H9 (cell line): Measurements from ENCODE around the gene PFKP. TPM values are rescaled to one million over a fixed set of nuclear protein-coding genes. Genes with fewer than 3 reads are reported as not detected.

ENCODE experiments used
- DNase-seq: peaks from one replicate; pipeline ENCODE4 v3.0.0-alpha.2; 2017
- H2AFZ ChIP-seq: one replicate; pipeline ENCODE4 v1.6.1; 2013; ENCODE audit warnings: mild to moderate bottlenecking, low read length, control low read depth, moderate library complexity
- H2AK5ac ChIP-seq: 2 replicates; pipeline ENCODE4 v1.6.1; 2013; ENCODE audit warnings: low read length, control low read depth, mixed read lengths; ENCODE audit not compliant: insufficient read length
- H2BK120ac ChIP-seq: one replicate; pipeline ENCODE4 v1.6.1; 2013; ENCODE audit warnings: low read depth, mild to moderate bottlenecking, low read length, control low read depth, inconsistent platforms; ENCODE audit not compliant: poor library complexity, severe bottlenecking
- H2BK12ac ChIP-seq: 2 replicates; pipeline ENCODE4 v1.6.1; 2013; ENCODE audit warnings: low read length, control low read depth, mixed read lengths, low read depth; ENCODE audit not compliant: insufficient read length
- H2BK15ac ChIP-seq: 2 replicates; pipeline ENCODE4 v1.6.1; 2013; ENCODE audit warnings: low read depth, low read length, control low read depth
- H2BK20ac ChIP-seq: one replicate; pipeline ENCODE4 v1.6.1; 2013; ENCODE audit warnings: low read depth, mild to moderate bottlenecking, low read length, control low read depth, inconsistent platforms; ENCODE audit not compliant: poor library complexity, severe bottlenecking
- H2BK5ac ChIP-seq: 2 replicates; pipeline ENCODE4 v1.6.1; 2013; ENCODE audit warnings: low read length, control low read depth, mixed read lengths; ENCODE audit not compliant: insufficient read length
- H3K14ac ChIP-seq: 2 replicates; pipeline ENCODE4 v1.6.1; 2013; ENCODE audit warnings: low read length, control low read depth; ENCODE audit not compliant: insufficient read depth
- H3K18ac ChIP-seq: 2 replicates; pipeline ENCODE4 v1.6.1; 2013; ENCODE audit warnings: low read depth, mild to moderate bottlenecking, mixed read lengths, low read length, control low read depth; ENCODE audit not compliant: insufficient read length
- H3K23ac ChIP-seq: 2 replicates; pipeline ENCODE4 v1.6.1; 2013; ENCODE audit warnings: low read length, control low read depth, mixed read lengths, low read depth; ENCODE audit not compliant: insufficient read length
- H3K23me2 ChIP-seq: 2 replicates; pipeline ENCODE4 v1.6.1; 2013; ENCODE audit warnings: low read depth, mild to moderate bottlenecking, mixed read lengths, low read length, control low read depth; ENCODE audit not compliant: insufficient read length, poor library complexity, severe bottlenecking
- H3K27ac ChIP-seq: 2 replicates; pipeline ENCODE4 v1.5.1; 2013; ENCODE audit warnings: low read length, control low read depth, mixed read lengths, low read depth; ENCODE audit not compliant: insufficient read length
- H3K27me3 ChIP-seq: 2 replicates; pipeline ENCODE4 v1.6.1; 2013; ENCODE audit warnings: low read length, control low read depth, inconsistent platforms; ENCODE audit not compliant: insufficient read depth
- H3K4ac ChIP-seq: 2 replicates; pipeline ENCODE4 v1.6.1; 2013; ENCODE audit warnings: low read depth, mild to moderate bottlenecking, control low read depth, inconsistent platforms, low read length, moderate library complexity
- H3K4me1 ChIP-seq: 2 replicates; pipeline ENCODE4 v1.6.1; 2013; ENCODE audit warnings: low read length, control low read depth, inconsistent platforms; ENCODE audit not compliant: insufficient read depth
- H3K4me2 ChIP-seq: 2 replicates; pipeline ENCODE4 v1.6.1; 2013; ENCODE audit warnings: low read length, control low read depth, mixed read lengths; ENCODE audit not compliant: insufficient read length, insufficient read depth
- H3K56ac ChIP-seq: 2 replicates; pipeline ENCODE4 v1.6.1; 2013; ENCODE audit warnings: low read depth, mild to moderate bottlenecking, mixed read lengths, low read length, control low read depth; ENCODE audit not compliant: insufficient read length
- H3K79me1 ChIP-seq: 2 replicates; pipeline ENCODE4 v1.6.1; 2013; ENCODE audit warnings: low read depth, mild to moderate bottlenecking, moderate library complexity, low read length, control low read depth, inconsistent platforms; ENCODE audit not compliant: insufficient read depth, poor library complexity, severe bottlenecking
- H3K79me2 ChIP-seq: 2 replicates; pipeline ENCODE4 v1.6.1; 2013; ENCODE audit warnings: low read length, control low read depth, inconsistent platforms; ENCODE audit not compliant: insufficient read depth
- H3K9ac ChIP-seq: 2 replicates; pipeline ENCODE4 v1.6.1; 2013; ENCODE audit warnings: low read length, control low read depth, mixed read lengths; ENCODE audit not compliant: insufficient read length; ENCODE audit errors: extremely low read depth
- H3K9me3 ChIP-seq: one replicate; pipeline ENCODE4 v1.6.1; 2013; ENCODE audit warnings: low read depth, low read length, inconsistent platforms; ENCODE audit not compliant: control insufficient read depth
- H3T11ph ChIP-seq: one replicate; pipeline ENCODE4 v1.6.1; 2013; ENCODE audit warnings: mild to moderate bottlenecking, low read length, control low read depth, inconsistent platforms
- H4K20me1 ChIP-seq: one replicate; pipeline ENCODE4 v1.6.1; 2013; ENCODE audit not compliant: control insufficient read depth, insufficient read length, insufficient read depth
- H4K5ac ChIP-seq: 2 replicates; pipeline ENCODE4 v1.6.1; 2013; ENCODE audit warnings: low read depth, mild to moderate bottlenecking, mixed read lengths, low read length, control low read depth; ENCODE audit not compliant: insufficient read length
- H4K8ac ChIP-seq: replicated peaks from 2 replicates; pipeline ENCODE4 v1.6.1; 2013; ENCODE audit warnings: low read length, control low read depth, mixed read lengths, low read depth; ENCODE audit not compliant: insufficient read length
- H4K91ac ChIP-seq: 2 replicates; pipeline ENCODE4 v1.6.1; 2013; ENCODE audit warnings: low read depth, mild to moderate bottlenecking, moderate library complexity, mixed read lengths, low read length, control low read depth; ENCODE audit not compliant: insufficient read length
- H3K27ac Mint-ChIP-seq, 3 experiments: 2 replicates in 2 of 3; 3 replicates in 1 of 3; pipeline ENCODE4 v1.8.0; 2020 to 2021; ENCODE audit warnings: mixed read lengths in 3 of 3, mild to moderate bottlenecking in 1 of 3, moderate library complexity in 1 of 3
- H3K27me3 Mint-ChIP-seq: 2 replicates; pipeline ENCODE4 v1.8.0; 2021; ENCODE audit warnings: low read depth, mild to moderate bottlenecking, moderate library complexity, mixed read lengths
- H3K36me3 Mint-ChIP-seq, 3 experiments: 2 replicates in 2 of 3; 3 replicates in 1 of 3; pipeline ENCODE4 v1.8.0; 2020 to 2021; ENCODE audit warnings: low read depth in 3 of 3, mixed read lengths in 3 of 3; ENCODE audit not compliant: insufficient read depth in 1 of 3
- H3K4me1 Mint-ChIP-seq, 2 experiments: 2 replicates each; pipeline ENCODE4 v1.8.0; 2020; ENCODE audit warnings: mixed read lengths in 2 of 2
- H3K4me3 Mint-ChIP-seq, 2 experiments: 2 replicates in 1 of 2; 3 replicates in 1 of 2; pipeline ENCODE4 v1.8.0; 2020 to 2021; ENCODE audit warnings: mild to moderate bottlenecking in 2 of 2, mixed read lengths in 2 of 2, moderate library complexity in 1 of 2
- H3K9me3 Mint-ChIP-seq, 2 experiments: 2 replicates in 1 of 2; 3 replicates in 1 of 2; pipeline ENCODE4 v1.8.0; 2020; ENCODE audit warnings: mild to moderate bottlenecking in 2 of 2, mixed read lengths in 2 of 2, moderate library complexity in 1 of 2
- WGBS: extraction: QIAGEN DNeasy Blood & Tissue Kit; methylation state at CpG from one replicate; pipeline ENCODE4 v1.1.7; 2013; ENCODE audit warnings: missing lambda C conversion rate, low lambda C conversion rate, mixed read lengths; ENCODE audit not compliant: insufficient read length; ENCODE audit errors: extremely low coverage; 5-methylcytosine and 5-hydroxymethylcytosine counted together
- total RNA-seq: library from RNA; stranded (reverse); gene quantifications from 2 replicates; pipeline ENCODE4 v1.2.1, GENCODE V29; 2021
- TF ChIP-seq, protein P1 (sequence below): fragments of 200-600 bp; sonication (generic); conservative IDR thresholded peaks from 3 replicates; pipeline ENCODE4 v1.8.0; 2021; ENCODE audit warnings: antibody characterized with exemption, mild to moderate bottlenecking

PFKP gene
- total RNA-seq, 1 experiment from 2014 or later, result 145 TPM

GRCh38 chr10:3034616-3035015 is 32.7 kb upstream of the PFKP start:
- Histone ChIP-seq H2BK120ac (no peak overlapping the region), H2BK5ac (no peak overlapping the region), H3K27ac (no peak overlapping the region), H2BK15ac (no peak overlapping the region), H3K4me1 (no peaks in the 10 kb centered on the region), H4K20me1 (no peaks in the 10 kb centered on the region), H3K4ac (no peak overlapping the region), H3K18ac (no peak overlapping the region), H2AFZ (no peak overlapping the region), H4K5ac (no peak overlapping the region), H4K8ac (no peak overlapping the region), H3K56ac (no peak overlapping the region), H3K14ac (no peak overlapping the region), H3K9ac (no peak overlapping the region), H3K4me2 (no peak overlapping the region), H3K9me3 (no peaks in the 10 kb centered on the region), H3K27me3 (no peaks in the 10 kb centered on the region), H3K23me2 (no peaks in the 10 kb centered on the region), H3T11ph (no peak overlapping the region), H3K23ac (no peak overlapping the region), H2BK20ac (no peak overlapping the region), H3K79me2 (no peaks in the 10 kb centered on the region), H2AK5ac (no peak overlapping the region), H4K91ac (no peak overlapping the region), H2BK12ac (no peak overlapping the region), H3K79me1 (no peaks in the 10 kb centered on the region)
- Mint-ChIP-seq H3K27me3 (no peaks in the 10 kb centered on the region), H3K9me3 (peaks cover 7 to 15% of the 10 kb centered on the region in 2 experiments; a peak in 4 of 5 replicates), H3K4me1 (no peaks in the 10 kb centered on the region), H3K36me3 (peaks cover 0 to 4% (median 0%) of the 10 kb centered on the region in 3 experiments; a peak in 2 of 7 replicates), H3K4me3 (no peak overlapping the region), H3K27ac (no peak overlapping the region)
- TF ChIP-seq, protein P1, sequence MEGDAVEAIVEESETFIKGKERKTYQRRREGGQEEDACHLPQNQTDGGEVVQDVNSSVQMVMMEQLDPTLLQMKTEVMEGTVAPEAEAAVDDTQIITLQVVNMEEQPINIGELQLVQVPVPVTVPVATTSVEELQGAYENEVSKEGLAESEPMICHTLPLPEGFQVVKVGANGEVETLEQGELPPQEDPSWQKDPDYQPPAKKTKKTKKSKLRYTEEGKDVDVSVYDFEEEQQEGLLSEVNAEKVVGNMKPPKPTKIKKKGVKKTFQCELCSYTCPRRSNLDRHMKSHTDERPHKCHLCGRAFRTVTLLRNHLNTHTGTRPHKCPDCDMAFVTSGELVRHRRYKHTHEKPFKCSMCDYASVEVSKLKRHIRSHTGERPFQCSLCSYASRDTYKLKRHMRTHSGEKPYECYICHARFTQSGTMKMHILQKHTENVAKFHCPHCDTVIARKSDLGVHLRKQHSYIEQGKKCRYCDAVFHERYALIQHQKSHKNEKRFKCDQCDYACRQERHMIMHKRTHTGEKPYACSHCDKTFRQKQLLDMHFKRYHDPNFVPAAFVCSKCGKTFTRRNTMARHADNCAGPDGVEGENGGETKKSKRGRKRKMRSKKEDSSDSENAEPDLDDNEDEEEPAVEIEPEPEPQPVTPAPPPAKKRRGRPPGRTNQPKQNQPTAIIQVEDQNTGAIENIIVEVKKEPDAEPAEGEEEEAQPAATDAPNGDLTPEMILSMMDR, result no peak
- no CpG with 5 or more reads among the region's 4 CpGs for WGBS
- no peak for DNase-seq
